DND-41 (cell line): Measurements from ENCODE around the gene OMP.

ENCODE experiments used
- ATAC-seq: fragments of 200-7000 bp; cut with Tn5 transposase; 3 replicates; pipeline ENCODE4 v1.9.1; 2021; ENCODE audit warnings: low read depth; ENCODE audit not compliant: insufficient read depth
- DNase-seq: peaks from one replicate; pipeline ENCODE4 v3.0.0-alpha.2; 2020
- H2AFZ ChIP-seq: 2 replicates; pipeline ENCODE4 v1.6.0; 2012; ENCODE audit warnings: low read depth, low read length
- H3K27ac ChIP-seq: 2 replicates; pipeline ENCODE4 v1.5.1; 2012; ENCODE audit warnings: low read length, inconsistent platforms
- H3K27me3 ChIP-seq: fragments of 200-600 bp; sonication (generic); 2 replicates; pipeline ENCODE4 v1.6.0; 2012; ENCODE audit warnings: low read length, mild to moderate bottlenecking, inconsistent platforms; ENCODE audit not compliant: insufficient read depth, poor library complexity
- H3K36me3 ChIP-seq: 2 replicates; pipeline ENCODE4 v1.5.1; 2012; ENCODE audit warnings: low read length, inconsistent platforms; ENCODE audit not compliant: insufficient read depth
- H3K4me1 ChIP-seq: 2 replicates; pipeline ENCODE4 v1.5.1; 2012; ENCODE audit warnings: mild to moderate bottlenecking, low read length; ENCODE audit not compliant: insufficient read depth
- H3K4me2 ChIP-seq: 2 replicates; pipeline ENCODE4 v1.6.0; 2012; ENCODE audit warnings: mild to moderate bottlenecking, moderate library complexity, low read length, inconsistent platforms; ENCODE audit not compliant: insufficient read depth
- H3K4me3 ChIP-seq, 2 experiments: fragments of 200-600 bp in 1 of 2; shearing (Covaris generic) in 1 of 2; 2 replicates each; pipeline ENCODE4 v1.5.1; 2012 to 2016; ENCODE audit warnings: inconsistent platforms in 2 of 2, low read length in 2 of 2, mild to moderate bottlenecking in 2 of 2, low read depth in 1 of 2, moderate library complexity in 1 of 2
- H3K79me2 ChIP-seq: 2 replicates; pipeline ENCODE4 v1.6.0; 2012; ENCODE audit warnings: low read length, inconsistent platforms; ENCODE audit not compliant: insufficient read depth
- H3K9ac ChIP-seq: 2 replicates; pipeline ENCODE4 v1.6.0; 2012; ENCODE audit warnings: low read depth, mild to moderate bottlenecking, inconsistent platforms, low read length, moderate library complexity
- H3K9me3 ChIP-seq: 2 replicates; pipeline ENCODE4 v1.5.1; 2012; ENCODE audit warnings: low read length, moderate library complexity, mild to moderate bottlenecking, inconsistent platforms; ENCODE audit not compliant: insufficient read depth, severe bottlenecking
- H4K20me1 ChIP-seq: 2 replicates; pipeline ENCODE4 v1.6.0; 2012; ENCODE audit warnings: low read length; ENCODE audit not compliant: insufficient read depth
- CTCF ChIP-seq: IDR thresholded peaks from 2 replicates; pipeline ENCODE4 v1.5.1; 2012; ENCODE audit warnings: borderline replicate concordance, low read length, moderate library complexity, mild to moderate bottlenecking; ENCODE audit not compliant: poor library complexity, severe bottlenecking; ENCODE audit errors: extremely low read depth
- EZH2 ChIP-seq: IDR thresholded peaks from 3 replicates; pipeline ENCODE4 v1.6.1; 2012; ENCODE audit warnings: borderline replicate concordance, low read depth, mild to moderate bottlenecking, moderate library complexity, low read length, inconsistent platforms; ENCODE audit not compliant: severe bottlenecking

OMP gene

GRCh38 chr11:77065878-77066228 is 36.8 kb upstream of the OMP start:
- TF ChIP-seq CTCF = no peak
- TF ChIP-seq EZH2 = no peak
- H3K27me3 ChIP-seq = no peaks in the 10 kb centered on the region
- H3K4me1 ChIP-seq = peaks cover 26% of the 10 kb centered on the region
- no peak for DNase-seq
- H3K4me2 ChIP-seq = peak overlapping the region; percentile 84
- H3K4me3 ChIP-seq = peak overlapping the region in 1 of 2 experiments; percentile 84; a peak in 2 of 4 replicates
- H3K36me3 ChIP-seq = no peaks in the 10 kb centered on the region
- H2AFZ ChIP-seq = peak overlapping the region; percentile 91
- no peaks in the 10 kb centered on the region for H3K79me2 ChIP-seq
- H3K27ac ChIP-seq = 0 out of 2 replicates have a peak overlapping the region, but pooled peaks have one; percentile 77
- no peaks in the 10 kb centered on the region for H3K9me3 ChIP-seq
- H4K20me1 ChIP-seq = no peaks in the 10 kb centered on the region; the same call in 1 of the 2 replicates
- H3K9ac ChIP-seq = peak overlapping the region; percentile 77
- ATAC-seq = no peak

DNA sequence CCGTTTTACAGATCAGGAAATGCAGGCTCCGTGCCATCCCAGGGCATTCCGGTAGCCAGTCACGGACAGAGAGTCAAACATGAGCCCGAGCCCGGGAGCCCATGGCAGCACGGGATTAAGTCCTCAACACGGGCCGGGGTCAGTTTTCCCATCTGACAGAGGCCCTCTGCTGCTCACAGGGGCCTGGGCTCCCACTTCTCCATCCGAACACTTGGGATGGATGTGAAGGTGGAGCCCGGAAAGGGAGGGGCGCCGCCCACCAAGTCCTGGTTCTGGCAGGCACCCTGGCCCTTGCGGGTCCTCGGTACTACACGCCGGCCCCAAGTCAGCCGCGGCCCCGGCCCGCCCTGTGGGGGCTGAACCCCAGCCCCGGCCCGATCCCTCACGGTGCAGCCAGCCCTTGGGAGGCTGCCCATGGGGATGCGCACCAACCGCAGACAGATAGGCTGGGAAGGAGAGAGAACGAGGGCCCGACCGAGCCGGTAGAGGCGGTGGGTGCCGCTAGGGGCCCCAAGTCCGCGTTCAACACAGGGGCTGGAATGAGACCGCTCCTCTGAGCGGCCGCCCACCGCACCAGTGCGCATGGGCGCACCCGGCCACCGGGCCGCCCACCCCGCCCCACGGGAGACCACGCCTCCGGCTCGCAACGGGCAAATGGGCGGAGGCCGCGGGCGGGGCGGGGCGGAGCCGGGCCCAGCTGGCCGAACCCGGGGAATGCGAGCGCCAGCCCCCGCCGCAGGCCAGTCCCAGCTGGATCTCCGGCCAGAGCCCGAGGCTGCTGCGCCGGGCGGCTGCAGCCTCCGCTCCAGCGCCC is 36.2 kb upstream of the OMP start, which contains the start of gene CAPN5:
Gene CAPN5 (plus strand): TSS at position 743 of the 814 bp plus-strand sequence. CDS start 17,916 bp downstream, outside the sequence.
- Histone ChIP-seq H3K79me2 (no peaks in the 10 kb centered on the region), H3K9me3 (no peaks in the 10 kb centered on the region), H3K4me3 (peak within 1 kb of the TSS; percentile 48 to 84; a peak in 3 of 4 replicates), H3K9ac (peak within 1 kb of the TSS; percentile 77), H3K36me3 (no peaks in the 10 kb centered on the region), H4K20me1 (no peaks in the 10 kb centered on the region; the same call in 1 of the 2 replicates), H3K27ac (peak within 1 kb of the TSS; percentile 82), H2AFZ (peak within 1 kb of the TSS; percentile 91), H3K27me3 (no peaks in the 10 kb centered on the region), H3K4me1 (peaks cover 26% of the 10 kb centered on the region), H3K4me2 (peak within 1 kb of the TSS; percentile 84)
- TF ChIP-seq EZH2 (no peak), CTCF (peak; percentile 54)
- ATAC-seq = peak; percentile 83
- peak; percentile 89 for DNase-seq

DNA sequence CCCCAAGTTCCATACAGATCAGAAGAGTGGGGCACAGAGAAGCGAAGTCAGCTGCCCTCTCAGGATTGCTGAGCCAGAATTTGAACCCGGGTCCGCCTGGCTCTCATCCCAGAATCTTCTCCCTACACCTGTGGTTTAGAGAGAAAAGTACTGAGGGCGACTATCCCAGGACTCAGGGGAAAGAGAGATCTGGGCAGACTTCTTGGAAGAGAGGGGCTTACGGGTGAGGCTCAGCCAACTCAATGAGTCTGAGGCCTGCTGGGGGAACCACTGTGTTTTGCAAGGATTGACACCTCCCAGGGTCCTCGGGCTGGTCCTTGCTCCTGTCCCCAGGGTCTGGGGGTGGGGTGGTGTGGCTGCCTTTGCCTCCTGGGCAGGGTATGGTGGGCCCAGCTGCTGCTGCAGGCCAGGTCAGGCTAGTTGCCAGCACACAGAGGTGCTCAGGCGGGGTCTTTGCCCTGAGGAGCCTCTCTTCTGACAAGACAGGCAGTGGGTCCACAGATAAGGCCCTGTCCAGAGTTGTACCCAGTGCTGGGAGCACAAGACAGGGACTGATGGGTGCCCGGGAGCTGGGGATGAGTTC is 34.7 kb upstream of the OMP start:
- no peaks in the 10 kb centered on the region; the same call in 1 of the 2 replicates for H4K20me1 ChIP-seq
- no peaks in the 10 kb centered on the region for H3K36me3 ChIP-seq
- H3K27ac ChIP-seq = peak overlapping the region; percentile 82
- H3K4me1 ChIP-seq = peaks cover 26% of the 10 kb centered on the region
- peak overlapping the region; percentile 77 for H3K9ac ChIP-seq
- no peak for DNase-seq
- no peaks in the 10 kb centered on the region for H3K79me2 ChIP-seq
- peak overlapping the region; percentile 91 for H2AFZ ChIP-seq
- peak overlapping the region; percentile 84 for H3K4me2 ChIP-seq
- peak overlapping the region in 1 of 2 experiments; percentile 84; a peak in 3 of 4 replicates for H3K4me3 ChIP-seq
- TF ChIP-seq CTCF (no peak), EZH2 (no peak)
- no peaks in the 10 kb centered on the region for H3K27me3 ChIP-seq
- ATAC-seq = no peak
- H3K9me3 ChIP-seq = no peaks in the 10 kb centered on the region
